NCI-H1092 (cell line): ENCODE results near the gene BMP6.
"Not testable (repeated sequence)": the region's sequence is repeated elsewhere in the genome, so short reads cannot be mapped to it uniquely, and the experiment has no call there.

ENCODE experiments used
- DNase-seq: peaks from one replicate; lab custom pipeline; 2025; lab: John Stamatoyannopoulos, UW

BMP6 gene

DNA sequence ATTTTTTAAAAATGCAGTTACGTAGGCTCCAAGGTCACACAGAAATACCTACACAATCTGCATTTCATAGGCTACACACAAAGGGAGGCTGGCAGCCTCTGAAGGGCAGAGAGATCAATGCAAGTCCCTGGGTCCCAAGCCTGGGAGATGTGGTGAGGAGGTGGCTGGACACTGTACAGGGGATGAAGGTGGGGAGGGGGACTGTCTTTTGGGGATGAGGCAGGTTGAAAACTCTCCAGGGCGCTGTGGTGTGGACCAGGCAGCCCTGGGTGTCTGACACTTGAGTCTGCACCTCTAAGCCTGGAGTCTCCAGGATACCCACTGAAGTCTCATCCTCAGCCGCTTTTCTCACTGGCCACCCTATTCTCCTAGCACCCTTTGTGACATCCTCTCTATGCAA lies 160.2 kb downstream of the BMP6 start:
- no peak for DNase-seq

DNA sequence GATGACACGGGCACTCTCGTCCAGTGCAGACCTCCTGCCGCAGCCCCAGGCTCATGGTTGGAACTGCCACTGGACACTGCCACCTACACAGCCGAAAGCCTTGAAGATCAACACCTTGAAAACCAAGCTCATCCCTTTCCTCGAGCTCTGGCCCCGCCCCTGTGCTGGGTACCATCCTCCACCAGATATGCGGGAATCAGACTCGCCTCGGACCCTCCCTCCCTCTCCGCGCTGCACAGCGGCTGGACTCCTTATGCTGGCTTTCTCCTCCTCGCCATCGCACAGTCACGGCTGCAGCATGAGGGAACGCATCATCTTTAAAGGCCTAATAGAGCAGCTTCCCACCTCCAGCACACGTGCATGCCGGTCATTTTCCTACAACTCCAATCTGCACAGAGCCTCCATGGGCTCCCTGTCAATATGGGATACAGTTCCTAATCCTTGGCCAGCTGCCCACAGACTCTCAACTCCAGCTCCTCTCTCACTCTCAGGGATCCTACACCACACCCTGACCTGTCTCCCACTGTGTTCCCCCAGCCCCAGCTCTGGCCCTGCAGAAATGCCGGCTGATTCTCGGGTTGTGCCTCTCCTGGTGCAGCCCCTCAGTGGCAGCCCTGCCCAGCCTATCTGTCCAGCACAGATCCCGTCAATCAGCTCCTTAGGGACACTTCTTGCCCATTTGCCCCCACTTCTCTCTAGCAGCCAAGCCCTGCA lies 161.5 kb downstream of the BMP6 start:
- no peak for DNase-seq

DNA sequence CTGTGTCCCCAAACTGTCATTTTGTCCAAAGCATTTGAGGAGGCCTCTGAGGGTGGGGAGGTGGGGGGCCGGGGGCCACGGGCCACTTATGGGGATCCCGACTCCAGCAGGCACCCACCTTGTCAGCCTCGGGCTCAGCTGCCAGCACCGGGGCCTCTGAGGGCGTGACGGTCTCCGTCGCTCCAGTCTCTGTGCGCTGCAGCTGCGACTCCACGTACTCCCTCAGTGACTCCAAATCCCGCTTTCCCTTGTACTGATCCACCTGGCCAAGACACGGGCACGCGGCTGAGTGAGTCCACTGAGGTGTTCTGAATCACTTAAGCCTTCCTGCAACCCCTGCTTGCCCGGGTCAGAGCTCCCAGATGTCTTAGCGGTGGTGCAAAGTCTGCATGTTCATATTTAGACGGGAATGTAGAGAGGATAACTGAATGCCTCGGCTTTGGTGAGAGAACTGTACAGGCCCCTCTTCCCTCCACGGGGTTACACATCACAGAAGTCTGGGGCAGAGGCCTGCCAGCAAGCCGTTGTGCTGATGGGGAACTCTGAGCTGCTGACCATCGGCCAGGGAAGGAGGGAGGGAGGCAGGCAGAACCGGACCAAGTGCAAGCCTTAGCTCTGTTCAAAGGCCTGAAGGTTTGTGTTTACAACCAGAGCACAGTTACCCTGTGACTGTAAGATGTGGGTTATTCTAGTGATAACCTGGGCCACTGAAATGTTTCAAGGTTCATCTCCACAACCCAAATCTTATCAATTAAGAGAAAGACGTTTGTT lies 162.9 kb downstream of the BMP6 start:
- no peak for DNase-seq

DNA sequence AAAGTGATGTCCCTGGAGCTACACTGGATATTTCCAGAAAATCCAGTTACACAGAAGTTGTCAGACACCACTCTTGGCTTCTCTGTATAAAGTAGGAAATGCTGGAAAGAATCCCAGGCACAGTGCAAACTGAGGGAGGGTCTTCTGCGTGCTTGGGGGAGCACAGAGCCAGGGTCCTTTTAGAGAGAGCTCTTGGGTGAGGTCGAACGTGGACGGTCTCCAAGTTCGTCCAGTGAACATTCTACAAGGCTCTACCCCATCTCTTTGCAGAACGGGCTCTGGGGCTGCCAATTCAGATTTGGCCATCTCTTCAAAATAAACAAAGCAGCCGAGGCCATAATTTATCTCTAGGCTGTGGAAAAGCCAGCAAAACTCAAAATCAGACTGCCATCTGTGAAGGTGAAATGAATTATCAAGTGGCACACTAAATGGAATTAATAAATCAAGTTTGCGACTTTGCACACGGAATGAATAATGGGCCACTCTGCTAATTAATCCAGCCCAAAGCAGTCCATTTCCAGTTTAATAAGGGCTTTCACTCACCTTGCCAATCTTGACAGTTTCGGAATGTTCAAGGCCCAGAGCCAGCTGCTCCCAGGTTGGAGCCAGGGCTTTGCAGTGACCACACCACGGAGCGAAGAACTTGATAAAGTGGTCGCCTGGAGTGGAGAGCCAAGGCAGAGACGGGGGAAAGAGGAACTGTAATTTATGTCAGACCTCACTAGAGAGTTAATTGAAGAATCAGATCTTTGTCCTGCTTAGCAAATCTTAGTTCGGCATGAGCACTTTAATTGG lies 165.4 kb downstream of the BMP6 start:
- DNase-seq, result no peak

DNA sequence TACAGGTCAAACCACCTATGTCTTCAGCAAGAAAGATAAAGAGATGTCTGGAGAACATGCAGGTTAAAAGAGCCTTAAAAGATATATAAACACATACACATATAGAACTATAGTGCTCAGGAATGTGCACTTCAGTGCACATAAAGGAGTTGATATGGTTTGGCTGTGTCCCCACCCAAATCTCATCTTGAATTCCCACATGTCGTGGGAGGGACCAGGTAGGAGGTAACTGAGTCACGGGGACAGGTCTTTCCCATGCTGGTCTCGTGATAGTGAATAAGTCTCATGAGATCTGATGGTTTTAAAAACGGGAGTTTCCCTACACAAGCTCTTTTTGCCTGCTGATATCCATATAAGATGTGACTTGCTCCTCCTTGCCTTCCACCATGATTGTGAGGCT lies 166.5 kb downstream of the BMP6 start:
- not testable (repeated sequence) for DNase-seq

DNA sequence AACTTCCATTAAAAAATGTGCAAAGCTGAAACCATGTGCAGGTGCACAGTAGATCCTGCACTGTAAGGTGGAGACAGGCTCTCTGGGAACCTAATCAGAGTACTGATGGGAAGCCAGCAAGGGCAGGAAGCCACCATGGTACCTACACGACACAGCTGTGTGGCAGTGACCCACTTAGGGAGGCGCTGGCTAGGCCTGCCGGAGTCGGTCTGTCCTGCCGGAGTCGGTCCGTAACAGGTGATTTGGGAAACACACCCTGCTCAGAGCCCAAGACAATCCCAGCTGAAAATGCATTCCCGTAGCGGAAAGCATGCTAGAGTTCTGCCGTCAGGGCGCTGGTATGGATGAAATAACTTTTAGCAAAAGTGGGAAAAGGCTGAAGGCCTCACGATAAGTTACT lies 167.4 kb downstream of the BMP6 start:
- no peak for DNase-seq

DNA sequence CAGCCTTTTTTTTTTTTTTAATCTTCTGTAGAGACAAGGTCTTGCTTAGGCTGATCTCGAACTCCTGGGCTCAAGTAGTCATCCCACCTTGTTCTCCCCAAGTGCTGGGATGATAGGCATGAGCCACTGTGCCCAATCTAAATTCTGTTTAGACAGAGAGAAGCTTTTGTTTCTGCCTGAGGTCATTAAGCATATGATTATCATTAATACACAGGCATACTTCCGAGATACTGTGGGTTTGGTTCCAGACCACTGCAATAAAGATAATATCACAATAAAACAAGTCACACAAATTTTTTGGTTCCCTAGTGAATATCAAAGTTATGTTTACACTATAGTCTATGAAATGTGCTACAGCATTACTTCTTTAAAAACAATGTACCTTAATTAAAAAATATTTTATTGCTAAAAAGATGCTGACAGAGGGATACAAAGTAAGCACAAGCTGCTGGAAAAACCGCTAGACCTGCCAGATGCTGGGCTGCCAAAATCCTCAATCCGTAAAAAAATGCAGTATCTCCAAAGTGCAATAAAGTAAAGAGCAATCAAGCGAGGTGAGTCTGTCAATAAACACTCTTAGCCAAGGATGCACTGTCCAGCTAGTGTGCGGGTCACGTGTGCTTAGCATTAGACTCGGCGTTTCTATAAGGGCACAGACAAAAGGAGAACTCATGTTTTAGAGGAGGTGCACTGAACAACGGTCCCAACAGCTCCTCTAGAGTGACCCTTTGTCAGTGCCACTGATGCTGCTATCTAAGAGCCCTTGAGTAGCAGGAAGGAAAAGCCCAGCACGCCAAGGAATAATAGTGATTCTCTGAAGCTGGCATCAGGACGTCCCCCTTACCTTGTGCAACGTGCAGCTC lies 168.6 kb downstream of the BMP6 start:
- no peak for DNase-seq

DNA sequence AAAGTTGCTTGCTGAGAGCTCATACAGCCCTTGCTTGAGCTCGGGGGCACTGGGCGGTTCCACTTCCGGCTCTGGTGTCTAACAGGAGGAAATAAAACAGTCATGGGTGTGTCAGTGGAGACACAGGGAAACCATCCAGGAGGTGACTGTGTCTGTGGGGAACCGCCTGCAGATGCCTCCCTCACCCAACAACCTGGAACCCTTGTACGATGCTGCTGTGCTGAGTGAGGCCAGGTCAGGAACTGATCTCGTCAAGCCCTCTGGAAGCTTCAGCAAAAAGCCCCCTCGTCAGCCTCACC lies 169.2 kb downstream of the BMP6 start:
- DNase-seq, result no peak

DNA sequence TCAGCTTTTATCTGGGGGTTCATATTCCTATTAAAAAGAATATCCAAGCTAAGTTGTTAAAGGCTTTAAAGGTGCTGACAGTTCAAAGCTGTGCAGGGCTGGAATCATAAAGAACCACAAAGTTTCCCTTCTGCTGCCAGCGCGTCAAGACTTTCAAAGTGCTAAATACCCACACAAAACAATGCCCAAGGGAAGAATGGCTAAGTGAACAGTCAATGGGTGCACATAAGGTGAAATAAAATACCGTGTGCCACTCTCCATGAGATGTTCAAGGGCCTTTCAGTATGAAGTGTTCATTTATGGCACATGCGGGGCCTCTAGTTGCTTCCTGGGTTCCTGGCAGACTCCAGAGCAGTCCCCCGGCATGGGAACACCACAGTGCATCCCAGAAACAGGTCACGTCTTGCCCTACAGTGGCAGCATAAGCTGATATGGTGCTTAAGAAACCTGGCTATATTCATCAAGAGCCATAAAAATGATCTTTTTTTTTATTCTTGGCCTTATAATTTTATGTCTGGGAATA lies 170.6 kb downstream of the BMP6 start:
- DNase-seq, result no peak

DNA sequence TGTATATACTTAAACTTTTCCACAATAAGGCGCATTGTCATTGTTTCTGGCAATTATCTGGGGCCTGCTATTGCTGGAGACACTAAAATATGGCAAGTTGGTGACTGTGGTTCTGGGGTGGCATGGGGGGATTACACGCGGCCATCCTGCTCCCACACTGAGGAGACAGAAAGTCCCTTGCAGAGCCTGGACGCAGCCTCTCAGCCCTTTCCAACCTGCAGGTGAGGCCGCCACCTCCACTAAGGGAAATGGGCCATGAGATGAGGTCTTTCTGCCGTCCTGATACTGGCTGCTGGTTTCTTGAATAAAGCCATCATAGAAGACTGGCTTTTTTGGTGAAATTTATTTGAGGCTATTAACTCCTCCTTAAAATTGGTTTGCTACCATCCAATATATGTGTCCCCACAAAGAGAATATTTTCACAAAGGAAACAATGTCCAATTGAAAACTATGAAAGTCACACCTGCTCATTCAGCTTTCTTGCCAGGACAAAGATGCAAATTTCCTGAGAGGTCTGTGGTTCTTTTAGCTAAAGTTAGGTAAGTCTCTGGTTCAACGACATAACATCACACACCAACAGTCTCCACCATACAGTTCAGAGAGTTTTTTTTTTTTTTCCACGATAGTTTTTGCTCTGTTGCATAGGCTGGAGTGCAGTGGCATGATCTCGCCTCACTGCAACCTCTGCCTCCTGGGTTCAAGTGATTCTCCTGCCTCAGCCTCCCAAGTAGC lies 171.7 kb downstream of the BMP6 start:
- DNase-seq, result no peak

DNA sequence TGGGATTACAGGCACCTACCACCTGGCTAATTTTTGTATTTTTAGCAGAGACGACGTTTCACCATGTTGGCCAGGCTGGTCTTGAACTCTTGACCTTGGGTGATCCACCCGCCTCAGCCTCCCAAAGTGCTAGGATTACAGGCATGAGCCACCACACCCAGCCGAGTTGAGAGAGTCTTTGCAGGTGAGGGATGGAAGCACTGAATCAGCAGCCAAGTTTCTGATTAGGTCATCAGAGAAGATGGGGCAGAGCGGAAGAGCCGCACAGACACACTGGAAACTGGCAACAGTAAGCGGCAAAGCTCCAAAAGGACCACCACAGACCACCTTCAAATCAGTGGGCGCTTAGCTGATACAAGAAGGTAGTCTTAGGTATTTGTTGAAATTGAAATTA lies 172.3 kb downstream of the BMP6 start:
- DNase-seq, result not testable (repeated sequence)

DNA sequence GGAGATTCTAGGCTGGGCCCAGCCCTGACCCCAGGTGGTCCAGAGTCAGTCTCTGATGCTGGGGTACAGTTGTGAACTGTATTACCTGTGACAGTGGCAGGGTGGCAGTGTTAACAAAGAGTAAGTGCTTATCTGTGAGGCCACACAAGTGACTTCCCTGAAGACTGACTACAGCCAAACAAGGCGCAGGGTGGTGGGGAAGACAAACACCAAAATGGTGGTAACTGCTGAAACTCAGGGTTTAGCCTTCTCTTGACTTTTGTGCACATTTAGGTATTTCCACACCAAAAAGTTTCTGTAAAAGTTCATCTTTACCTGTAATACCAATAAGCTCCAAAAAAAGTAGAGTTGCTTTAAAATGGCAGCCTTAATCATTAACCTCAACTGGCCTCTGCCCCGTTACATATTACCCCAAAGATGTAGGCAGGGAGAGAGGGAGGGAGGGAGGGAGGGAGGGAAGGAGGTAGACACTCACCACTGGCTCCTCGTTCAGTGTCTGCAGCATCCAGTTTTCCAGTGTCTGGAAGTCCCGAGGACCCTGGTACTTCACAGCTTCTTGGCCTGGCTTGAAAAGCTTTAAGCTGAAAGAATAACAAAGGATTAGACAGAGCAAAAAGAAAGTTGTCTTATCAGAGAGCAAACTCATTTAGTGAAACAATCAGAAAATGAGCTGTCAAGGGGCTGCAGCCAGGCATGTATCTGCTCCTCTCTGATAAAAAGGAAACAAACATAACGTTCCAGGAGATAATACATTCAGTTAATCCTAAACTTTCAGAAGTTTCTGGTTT lies 173.4 kb downstream of the BMP6 start:
- no peak for DNase-seq

DNA sequence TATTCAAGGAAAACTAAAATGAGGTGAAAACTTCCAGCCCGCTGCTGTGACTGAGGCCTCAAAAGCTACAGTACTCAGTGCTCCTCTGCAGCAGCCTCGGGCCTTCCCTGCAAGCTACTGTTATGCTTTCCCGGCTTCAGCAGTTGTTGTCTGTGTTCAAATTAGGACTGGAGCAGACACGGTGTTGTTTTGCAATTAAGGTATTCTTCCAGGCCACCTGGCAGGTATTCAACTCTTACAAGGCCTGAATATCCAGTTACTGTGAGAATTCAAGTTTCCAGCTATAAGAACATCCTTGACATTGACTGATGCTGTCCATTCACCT lies 174.0 kb downstream of the BMP6 start:
- DNase-seq, result no peak

DNA sequence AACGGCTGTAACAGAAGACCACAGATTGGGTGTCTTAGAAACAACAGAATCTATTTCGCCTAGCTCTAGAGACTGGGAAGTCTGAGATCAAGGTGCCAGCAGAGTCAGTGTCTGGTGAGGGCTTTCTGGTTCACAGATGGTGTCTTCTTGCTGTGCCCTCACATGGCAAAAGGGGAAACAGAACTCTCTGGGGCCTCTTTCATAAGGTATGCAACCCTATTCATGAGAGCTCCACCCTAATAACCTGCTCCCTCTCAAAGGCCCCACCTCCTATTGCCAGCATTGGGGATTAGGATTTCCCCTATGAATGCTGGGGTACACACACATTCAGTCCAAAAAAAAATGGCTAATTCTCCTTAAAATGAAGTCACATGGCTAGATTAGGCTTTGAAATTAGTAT lies 174.7 kb downstream of the BMP6 start:
- no peak for DNase-seq

DNA sequence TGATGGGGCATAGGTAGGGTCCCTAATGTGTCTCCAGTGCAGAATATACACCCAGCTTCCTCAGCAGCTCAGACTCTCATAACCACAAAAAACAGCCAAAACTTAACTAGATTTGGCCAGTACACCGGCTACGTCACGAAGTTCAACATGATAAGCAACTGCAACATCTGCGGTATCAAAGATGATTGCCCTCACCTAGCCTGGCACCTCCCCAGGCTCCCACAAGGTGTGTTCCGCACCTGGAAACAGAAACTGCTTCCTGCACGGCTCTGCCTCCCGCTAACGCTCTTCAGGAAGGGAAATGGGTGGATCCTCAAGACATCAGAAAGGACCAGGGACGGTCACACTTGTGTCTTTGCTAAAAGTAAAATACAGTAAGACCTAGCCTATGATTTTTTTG lies 175.2 kb downstream of the BMP6 start:
- no peak for DNase-seq

DNA sequence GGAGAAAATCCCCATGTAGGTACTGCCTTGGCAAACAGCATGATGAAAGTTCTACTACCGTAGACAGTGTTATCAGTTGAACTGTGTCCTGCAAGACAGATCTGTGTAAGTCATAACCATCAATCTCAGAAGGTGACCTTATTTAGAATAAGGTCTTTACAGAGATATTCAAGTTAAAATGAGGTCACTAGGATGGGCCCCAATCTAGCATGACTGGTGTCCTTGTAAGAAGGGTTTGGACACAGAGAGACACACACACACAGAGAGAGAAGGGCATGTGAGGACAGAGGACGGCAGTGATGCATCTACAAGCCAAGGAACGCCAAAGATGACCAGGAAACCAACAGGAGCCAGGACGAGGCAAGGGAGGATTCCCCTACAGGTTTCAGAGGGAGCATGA lies 175.9 kb downstream of the BMP6 start:
- DNase-seq, result no peak

DNA sequence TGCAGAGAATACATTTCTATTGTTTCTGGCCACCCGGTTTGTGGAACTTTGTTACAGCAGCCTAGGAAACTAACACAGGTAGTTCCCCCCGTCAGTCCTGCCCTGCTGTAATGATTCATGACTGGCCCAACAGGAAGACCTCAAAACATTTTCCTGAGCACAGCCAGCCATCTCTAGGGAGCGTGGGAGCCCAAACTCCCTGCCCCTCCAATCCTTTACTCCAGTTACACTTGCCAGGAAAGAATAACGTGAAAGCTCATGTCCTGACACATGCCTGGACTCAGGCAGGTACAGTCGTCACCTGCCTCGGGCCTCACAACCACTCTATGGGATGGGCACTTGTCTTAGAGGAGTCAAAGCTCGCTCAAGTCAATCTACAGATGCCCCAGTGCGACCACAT lies 176.3 kb downstream of the BMP6 start:
- DNase-seq, result no peak

DNA sequence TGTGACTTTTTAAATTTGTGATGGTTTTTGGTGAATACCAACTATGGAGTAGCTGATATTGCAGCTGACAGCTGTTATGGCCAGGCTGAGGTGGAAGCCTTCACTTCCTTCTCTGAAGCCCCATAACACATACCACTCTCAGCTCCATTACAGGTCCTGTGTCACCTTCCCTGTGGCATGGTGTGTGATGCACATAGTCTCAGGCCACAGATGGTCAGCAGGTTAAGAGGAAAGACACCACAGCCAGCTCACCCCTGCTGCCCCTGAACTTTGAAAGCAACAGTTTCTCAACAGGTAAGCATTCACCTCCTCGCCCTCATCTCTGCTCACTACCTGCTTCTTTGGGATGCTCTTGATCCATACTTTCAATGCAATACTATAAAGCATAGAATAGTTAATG lies 177.0 kb downstream of the BMP6 start:
- DNase-seq, result no peak

DNA sequence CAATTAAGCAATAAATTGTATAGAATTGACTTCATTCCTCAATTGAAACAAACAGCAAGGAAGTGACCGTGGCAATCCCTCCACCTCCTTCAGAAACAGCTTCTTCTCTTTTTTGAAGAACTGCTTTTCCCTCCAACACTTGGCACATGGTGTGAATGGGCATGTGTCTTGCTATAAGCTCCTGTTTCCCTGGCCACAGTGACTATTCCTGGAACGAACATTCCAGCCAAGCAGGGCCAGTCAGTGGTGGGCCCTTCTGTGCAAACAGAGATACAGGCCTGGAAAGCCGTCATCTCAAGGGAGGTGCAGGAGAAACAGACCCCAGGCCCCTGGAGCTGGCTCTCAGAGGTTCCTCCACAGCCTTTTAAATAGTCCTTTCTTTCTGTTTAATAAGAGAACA lies 177.8 kb downstream of the BMP6 start:
- DNase-seq, result no peak

DNA sequence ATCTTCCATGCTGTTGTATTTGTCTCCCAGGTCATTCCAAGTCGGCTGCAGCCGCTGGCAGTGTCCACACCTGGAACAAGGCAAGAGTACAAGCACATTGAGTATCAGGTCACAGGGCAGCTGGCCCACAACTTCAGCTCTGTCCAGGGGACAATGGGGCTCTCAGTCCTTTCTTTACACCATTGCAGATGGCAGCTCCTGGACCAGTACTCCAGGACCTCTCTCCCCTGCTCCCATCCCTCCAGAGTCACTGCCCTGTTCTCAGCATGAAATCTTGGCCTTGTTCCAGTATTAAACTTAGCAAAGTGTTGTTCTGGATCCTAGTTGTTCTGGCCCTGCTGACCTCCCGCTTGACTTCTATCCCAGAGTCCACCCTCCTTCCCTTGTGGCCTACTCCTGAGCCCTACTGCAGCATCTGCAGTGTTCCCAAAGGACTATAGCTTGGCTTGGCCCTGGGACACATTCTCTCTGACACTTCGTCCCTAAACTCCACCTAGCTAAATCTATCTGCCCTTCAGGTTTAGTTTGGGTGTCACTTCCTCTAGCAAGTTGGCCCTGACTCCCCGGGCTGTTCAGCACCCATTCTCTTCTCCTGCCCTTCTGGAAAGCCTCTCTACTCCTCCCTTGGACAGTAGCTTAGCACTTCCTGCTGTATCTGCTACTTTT lies 178.9 kb downstream of the BMP6 start:
- no peak for DNase-seq
